HG02981 (cell line): Measurements from ENCODE around the gene DMRT2.
A peak's percentile ranks its signal among the peaks of the same experiment; 100 is the strongest.

Experiments used
- ATAC-seq: cut with Tn5 transposase; IDR thresholded peaks from one replicate; pipeline ENCODE4 v1.9.1; 2021; ENCODE audit warnings: mild to moderate bottlenecking, moderate library complexity; ENCODE audit not compliant: unreplicated experiment

The DMRT2 gene

DNA sequence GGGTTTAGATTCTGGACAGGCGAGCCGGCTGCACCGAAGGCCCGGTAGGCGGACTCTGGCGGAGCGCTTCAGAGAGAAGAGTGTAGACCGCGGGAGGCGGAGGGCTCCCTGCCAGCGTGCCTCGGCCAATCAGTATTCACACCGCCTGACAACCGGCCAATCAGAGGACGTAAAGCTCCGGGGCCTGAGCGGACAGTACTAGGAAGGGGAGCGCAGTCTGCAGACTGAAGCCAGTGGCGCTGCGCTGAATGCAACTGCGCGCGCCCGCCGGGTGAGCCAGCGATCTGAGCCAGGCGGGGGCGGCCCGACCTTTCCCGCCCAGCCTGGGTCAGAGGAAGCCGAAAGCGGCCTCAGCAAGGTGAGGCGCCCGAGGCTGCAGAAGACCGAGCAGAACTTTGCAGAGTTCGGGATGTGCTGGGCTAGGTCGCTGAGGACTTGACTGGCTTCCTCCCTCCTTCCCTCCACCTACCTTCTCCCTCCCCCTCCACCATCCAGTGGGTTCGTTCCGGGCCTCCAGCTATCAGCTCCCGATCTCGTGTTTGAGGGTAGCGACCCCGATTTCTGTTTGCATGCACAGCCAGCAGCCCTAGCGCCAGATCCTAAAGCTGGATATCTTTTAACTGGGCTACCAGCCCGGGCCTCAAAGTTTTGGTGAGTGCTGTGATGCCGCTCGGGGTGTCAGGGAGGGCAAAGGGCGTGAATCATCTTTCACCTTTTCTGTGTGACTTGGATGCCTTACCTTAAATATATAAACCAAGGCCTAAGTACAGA lies at the start of gene DMRT2:
Gene DMRT2 (plus strand): TSS at position 233 of the 771 bp plus-strand sequence. CDS start 1,257 bp downstream, outside the sequence.
- ATAC-seq = no peak

DNA sequence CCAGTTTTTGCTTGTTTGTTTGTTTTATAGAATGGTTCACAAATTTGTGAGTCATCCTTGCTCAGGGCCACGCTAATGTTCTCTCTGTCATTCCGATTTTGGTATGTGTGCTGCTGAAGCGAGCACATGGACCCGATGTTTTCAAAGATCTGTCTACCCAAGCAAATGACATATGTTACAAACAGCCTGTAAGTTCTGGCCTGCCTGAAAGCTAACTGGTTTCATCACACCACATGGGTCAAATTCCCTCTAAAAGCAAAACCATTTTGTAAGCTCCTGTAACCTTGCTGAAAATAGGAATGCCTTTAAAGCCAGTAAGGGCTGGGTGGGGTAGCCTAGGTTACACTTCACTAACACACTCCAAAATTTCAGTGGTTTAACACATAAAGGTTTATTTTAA lies 48.3 kb upstream of the DMRT2 start:
- ATAC-seq = no peak

GRCh38 chr9:1002678-1003077 lies 47.5 kb upstream of the DMRT2 start:
- no peak for ATAC-seq

- no peak for ATAC-seq
Measured at GRCh38 chr9:1005043-1005667, 45.0 kb upstream of the DMRT2 start.

GRCh38 chr9:1007312-1007711 lies 42.8 kb upstream of the DMRT2 start:
- no peak for ATAC-seq

- no peak for ATAC-seq
Measured at GRCh38 chr9:1008216-1008615, 41.9 kb upstream of the DMRT2 start.

DNA sequence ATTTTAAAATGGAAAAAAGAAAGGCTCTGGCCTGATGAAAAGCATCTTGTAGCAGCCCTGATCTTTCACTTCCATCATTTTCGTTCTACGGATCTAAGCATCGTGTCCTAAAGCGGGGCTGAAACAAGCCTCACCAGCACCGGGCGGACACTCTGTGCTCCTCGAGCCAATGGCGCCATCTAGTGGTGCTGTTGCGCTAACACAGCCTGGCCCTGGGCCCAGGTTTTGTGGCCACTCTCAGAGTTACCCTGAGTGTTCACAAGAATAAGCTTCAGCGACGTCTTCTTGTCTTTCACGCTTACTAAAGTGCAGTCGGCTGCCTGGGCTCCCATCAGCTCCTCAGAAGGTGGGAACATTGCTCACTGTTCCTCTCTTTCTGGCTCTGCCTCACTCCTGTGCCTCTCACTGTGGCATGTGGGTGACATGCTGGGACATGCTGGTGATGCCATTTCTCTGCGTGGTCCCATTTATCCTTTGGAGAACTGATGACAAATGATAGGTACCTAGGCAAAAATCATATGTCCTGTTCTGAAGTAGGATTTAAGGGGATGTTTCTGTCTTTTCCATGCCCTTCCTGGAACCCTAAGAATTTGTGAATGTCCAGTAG lies 41.0 kb upstream of the DMRT2 start:
- peak; percentile 94 for ATAC-seq

GRCh38 chr9:1013021-1013420 lies 37.1 kb upstream of the DMRT2 start:
- no peak for ATAC-seq

DNA sequence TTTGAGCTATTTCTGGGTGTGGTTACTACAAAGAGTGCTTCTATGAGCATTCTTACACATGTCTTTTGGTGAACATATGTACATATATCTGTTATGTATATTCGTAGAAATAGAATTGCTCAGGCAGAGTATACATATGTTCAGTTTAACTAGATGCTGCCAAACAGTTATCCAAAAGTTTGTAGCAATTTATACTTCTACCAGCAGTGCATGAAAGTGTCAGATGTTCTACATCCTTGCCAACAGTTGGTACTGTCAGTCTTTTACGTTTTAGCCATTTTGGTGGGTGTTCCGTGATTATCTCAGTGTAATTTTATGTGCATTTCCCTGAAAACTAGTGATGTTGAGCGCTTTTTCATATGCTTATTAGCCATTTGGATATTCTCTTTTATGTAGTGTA lies 35.9 kb upstream of the DMRT2 start:
- no peak for ATAC-seq

DNA sequence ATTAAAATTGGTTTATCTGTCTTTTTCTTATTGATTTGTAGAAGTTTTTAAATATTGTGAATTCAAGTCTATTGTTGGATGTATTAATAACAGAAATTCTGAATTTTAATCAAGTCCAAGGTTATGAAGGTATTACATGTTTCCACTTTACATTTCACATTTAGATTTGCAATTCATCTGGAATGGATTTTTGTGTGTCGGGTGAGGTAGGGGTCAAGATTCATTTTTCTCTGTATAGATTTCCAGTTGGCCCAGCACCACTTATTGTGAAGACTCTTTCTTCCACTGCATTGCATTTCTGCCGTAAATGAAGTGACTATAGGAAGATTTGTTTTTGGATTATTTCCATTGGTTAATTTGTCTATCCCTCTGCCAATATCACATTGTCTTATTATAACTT lies 35.5 kb upstream of the DMRT2 start:
- no peak for ATAC-seq

DNA sequence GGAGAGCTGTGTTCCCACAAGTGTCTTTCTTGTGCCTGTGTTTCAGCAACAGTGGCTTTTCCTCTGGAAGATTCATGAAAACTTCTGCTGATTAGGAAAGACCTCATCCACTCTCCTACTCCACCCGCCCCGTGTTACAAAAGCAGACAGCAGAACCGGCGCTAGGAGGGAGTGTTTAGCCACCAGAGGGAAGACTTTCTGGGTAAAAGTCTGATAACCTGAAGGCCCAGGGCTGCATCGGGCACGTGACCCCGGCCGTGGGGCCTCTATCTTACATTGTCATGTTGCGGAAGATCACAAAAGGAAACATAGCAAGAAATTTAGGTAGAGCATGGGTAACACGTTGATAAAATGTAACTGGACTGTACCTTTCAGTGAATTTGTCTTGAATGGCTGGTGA lies 32.0 kb upstream of the DMRT2 start:
- no peak for ATAC-seq

GRCh38 chr9:1024112-1024511 lies 26.0 kb upstream of the DMRT2 start:
- no peak for ATAC-seq

DNA sequence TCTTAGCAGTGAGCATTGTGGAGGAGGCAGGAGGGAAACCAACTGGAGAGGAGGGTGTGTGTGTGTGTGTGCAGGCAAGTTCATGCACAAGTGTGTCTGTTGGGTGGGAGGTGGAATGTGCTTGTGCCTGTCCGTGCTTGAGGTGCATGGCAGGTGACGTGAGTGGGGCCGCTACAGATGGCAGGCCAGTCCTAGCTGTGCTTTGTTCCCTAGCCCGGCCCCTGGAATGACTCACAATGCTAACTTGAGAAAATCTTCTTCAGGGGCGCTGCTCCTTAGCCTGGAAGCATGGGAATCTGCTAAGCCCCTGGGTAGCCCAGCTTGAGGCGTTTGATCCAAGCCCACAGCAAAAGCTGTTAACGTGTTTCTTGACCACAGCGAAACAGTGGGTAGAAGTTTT lies 25.0 kb upstream of the DMRT2 start:
- no peak for ATAC-seq

- no peak for ATAC-seq
Measured at GRCh38 chr9:1026219-1026618, 23.9 kb upstream of the DMRT2 start.

DNA sequence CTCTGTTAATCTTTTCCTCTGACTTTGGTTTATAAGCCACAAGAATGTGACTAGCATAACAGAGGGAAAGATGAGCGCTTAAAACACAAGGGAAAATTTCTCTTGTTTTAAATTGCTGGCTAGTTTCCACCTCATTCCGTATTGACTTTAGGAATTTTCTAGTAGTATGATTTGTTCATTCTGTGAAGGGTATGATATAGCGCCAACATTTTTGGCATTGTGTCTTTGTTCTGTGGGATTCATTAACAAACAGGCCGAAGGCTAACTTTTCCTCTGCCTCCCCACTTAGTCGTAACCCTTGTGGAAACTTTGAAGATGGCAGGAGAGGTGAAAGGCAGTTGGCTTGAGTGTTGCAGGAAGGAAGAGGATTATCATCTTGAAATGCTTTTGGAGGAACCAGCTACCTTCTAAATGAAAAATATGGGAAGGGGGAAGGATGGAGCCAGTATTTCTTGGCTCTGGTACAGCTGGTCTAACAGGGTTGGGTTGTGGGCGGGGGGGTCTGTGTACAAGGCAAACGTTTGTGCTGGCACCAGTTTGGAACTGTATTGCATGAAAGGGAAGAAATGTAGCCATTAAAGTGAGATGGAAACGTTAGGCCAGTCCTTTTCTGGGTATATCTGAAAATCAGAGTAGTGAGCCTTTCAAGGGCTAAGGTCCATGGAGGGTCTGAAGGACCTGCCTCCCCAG lies 21.5 kb upstream of the DMRT2 start:
- ATAC-seq = no peak

GRCh38 chr9:1031951-1032601 lies 18.1 kb upstream of the DMRT2 start:
- ATAC-seq = no peak

GRCh38 chr9:1034271-1034670 lies 15.9 kb upstream of the DMRT2 start:
- ATAC-seq = no peak

- ATAC-seq = no peak
Measured at GRCh38 chr9:1039589-1039988, 10.6 kb upstream of the DMRT2 start.

GRCh38 chr9:1042466-1042865 lies 7.7 kb upstream of the DMRT2 start:
- ATAC-seq = no peak

- ATAC-seq = no peak
Measured at GRCh38 chr9:1044643-1045042, 5.5 kb upstream of the DMRT2 start.
